Loucy (cell line): ENCODE data around the gene FAM181B.

Source experiments
- H2AFZ ChIP-seq: fragments of 200-600 bp; sonication (generic); 2 replicates; pipeline ENCODE4 v1.6.0; 2016; ENCODE audit warnings: antibody characterized with exemption, mild to moderate bottlenecking, low read length, moderate library complexity
- H3F3A ChIP-seq: fragments of 200-600 bp; 2 replicates; pipeline ENCODE4 v1.6.0; 2016; ENCODE audit warnings: antibody characterized with exemption, low read depth, mild to moderate bottlenecking
- H3K27me3 ChIP-seq: fragments of 200-600 bp; sonication (generic); 2 replicates; pipeline ENCODE4 v1.6.1; 2014; ENCODE audit warnings: low read length, mild to moderate bottlenecking; ENCODE audit not compliant: insufficient read depth, poor library complexity, severe bottlenecking
- H3K36me3 ChIP-seq: fragments of 200-600 bp; sonication (generic); 2 replicates; pipeline ENCODE4 v1.6.1; 2016; ENCODE audit warnings: low read length; ENCODE audit not compliant: insufficient read depth
- H3K4me1 ChIP-seq: fragments of 200-600 bp; sonication (generic); 2 replicates; pipeline ENCODE4 v1.5.1; 2014; ENCODE audit warnings: low read length, mild to moderate bottlenecking; ENCODE audit not compliant: insufficient read depth, poor library complexity, severe bottlenecking
- H3K4me2 ChIP-seq: fragments of 200-600 bp; sonication (generic); 2 replicates; pipeline ENCODE4 v1.6.0; 2014; ENCODE audit warnings: antibody characterized with exemption, low read length, low read depth, mild to moderate bottlenecking; ENCODE audit not compliant: poor library complexity, severe bottlenecking
- H3K4me3 ChIP-seq: fragments of 200-600 bp; sonication (generic); 2 replicates; pipeline ENCODE4 v1.5.1; 2014; ENCODE audit warnings: low read length, mild to moderate bottlenecking, mixed read lengths; ENCODE audit not compliant: poor library complexity, severe bottlenecking
- H3K79me2 ChIP-seq: fragments of 200-600 bp; sonication (generic); 2 replicates; pipeline ENCODE4 v1.6.1; 2014; ENCODE audit warnings: low read length; ENCODE audit not compliant: insufficient read depth
- H3K9ac ChIP-seq: fragments of 200-600 bp; sonication (generic); 2 replicates; pipeline ENCODE4 v1.6.0; 2014; ENCODE audit warnings: mild to moderate bottlenecking, low read depth, low read length, moderate library complexity; ENCODE audit not compliant: poor library complexity, severe bottlenecking
- H3K9me2 ChIP-seq: fragments of 200-600 bp; sonication (generic); replicated peaks from 2 replicates; pipeline ENCODE4 v1.6.1; 2016; ENCODE audit warnings: low read depth, low read length, mixed read lengths
- H3K9me3 ChIP-seq: fragments of 200-600 bp; sonication (generic); 2 replicates; pipeline ENCODE4 v1.6.1; 2014; ENCODE audit warnings: mild to moderate bottlenecking, antibody characterized with exemption, low read length, low read depth; ENCODE audit not compliant: insufficient read depth
- H4K20me1 ChIP-seq: fragments of 200-600 bp; sonication (generic); 2 replicates; pipeline ENCODE4 v1.6.0; 2014; ENCODE audit warnings: antibody characterized with exemption, low read length, mild to moderate bottlenecking; ENCODE audit not compliant: insufficient read depth, poor library complexity, severe bottlenecking
- EZH2phosphoT487 ChIP-seq: fragments of 200-600 bp; IDR thresholded peaks from 2 replicates; pipeline ENCODE4 v1.6.1; 2018; ENCODE audit warnings: antibody characterized with exemption, mild to moderate bottlenecking, moderate library complexity, borderline replicate concordance
- TF ChIP-seq, protein P1 (sequence below): fragments of 200-600 bp; sonication (generic); conservative IDR thresholded peaks from 2 replicates; pipeline ENCODE4 v1.5.1; 2014; ENCODE audit warnings: mild to moderate bottlenecking, antibody characterized with exemption, low read length

FAM181B gene

DNA sequence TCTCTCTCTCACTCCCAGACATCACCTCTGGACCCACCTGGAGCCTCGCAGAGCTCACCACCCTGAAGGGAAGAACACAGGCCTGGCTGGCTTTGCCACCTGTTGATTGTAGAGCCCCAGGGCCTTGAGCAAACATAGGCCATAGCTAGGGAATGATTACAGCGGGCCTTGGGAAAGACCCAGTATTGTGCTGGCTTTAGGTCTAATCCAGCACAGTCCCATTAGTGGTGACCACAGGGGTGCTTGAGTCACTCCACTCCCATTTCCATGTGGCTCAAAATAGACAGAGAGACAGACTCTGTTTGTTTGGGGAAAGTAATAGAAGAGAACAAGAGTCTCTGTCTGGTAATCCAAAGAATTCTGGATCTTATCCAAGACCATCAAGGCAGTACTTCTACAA, 42.7 kb upstream of the FAM181B start:
- no peaks in the 10 kb centered on the region for H3K79me2 ChIP-seq
- H3K4me3 ChIP-seq, result no peak overlapping the region
- no peak overlapping the region for H3K9ac ChIP-seq
- no peak overlapping the region for H2AFZ ChIP-seq
- H3K9me3 ChIP-seq, result no peaks in the 10 kb centered on the region
- H3K4me1 ChIP-seq, result no peaks in the 10 kb centered on the region
- TF ChIP-seq, protein P1, sequence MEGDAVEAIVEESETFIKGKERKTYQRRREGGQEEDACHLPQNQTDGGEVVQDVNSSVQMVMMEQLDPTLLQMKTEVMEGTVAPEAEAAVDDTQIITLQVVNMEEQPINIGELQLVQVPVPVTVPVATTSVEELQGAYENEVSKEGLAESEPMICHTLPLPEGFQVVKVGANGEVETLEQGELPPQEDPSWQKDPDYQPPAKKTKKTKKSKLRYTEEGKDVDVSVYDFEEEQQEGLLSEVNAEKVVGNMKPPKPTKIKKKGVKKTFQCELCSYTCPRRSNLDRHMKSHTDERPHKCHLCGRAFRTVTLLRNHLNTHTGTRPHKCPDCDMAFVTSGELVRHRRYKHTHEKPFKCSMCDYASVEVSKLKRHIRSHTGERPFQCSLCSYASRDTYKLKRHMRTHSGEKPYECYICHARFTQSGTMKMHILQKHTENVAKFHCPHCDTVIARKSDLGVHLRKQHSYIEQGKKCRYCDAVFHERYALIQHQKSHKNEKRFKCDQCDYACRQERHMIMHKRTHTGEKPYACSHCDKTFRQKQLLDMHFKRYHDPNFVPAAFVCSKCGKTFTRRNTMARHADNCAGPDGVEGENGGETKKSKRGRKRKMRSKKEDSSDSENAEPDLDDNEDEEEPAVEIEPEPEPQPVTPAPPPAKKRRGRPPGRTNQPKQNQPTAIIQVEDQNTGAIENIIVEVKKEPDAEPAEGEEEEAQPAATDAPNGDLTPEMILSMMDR, result no peak
- no peak for TF ChIP-seq EZH2phosphoT487
- H3F3A ChIP-seq, result no peaks in the 10 kb centered on the region
- H3K27me3 ChIP-seq, result no peaks in the 10 kb centered on the region
- H3K9me2 ChIP-seq, result no peaks in the 10 kb centered on the region
- H4K20me1 ChIP-seq, result no peaks in the 10 kb centered on the region
- no peaks in the 10 kb centered on the region for H3K36me3 ChIP-seq
- no peak overlapping the region for H3K4me2 ChIP-seq

DNA sequence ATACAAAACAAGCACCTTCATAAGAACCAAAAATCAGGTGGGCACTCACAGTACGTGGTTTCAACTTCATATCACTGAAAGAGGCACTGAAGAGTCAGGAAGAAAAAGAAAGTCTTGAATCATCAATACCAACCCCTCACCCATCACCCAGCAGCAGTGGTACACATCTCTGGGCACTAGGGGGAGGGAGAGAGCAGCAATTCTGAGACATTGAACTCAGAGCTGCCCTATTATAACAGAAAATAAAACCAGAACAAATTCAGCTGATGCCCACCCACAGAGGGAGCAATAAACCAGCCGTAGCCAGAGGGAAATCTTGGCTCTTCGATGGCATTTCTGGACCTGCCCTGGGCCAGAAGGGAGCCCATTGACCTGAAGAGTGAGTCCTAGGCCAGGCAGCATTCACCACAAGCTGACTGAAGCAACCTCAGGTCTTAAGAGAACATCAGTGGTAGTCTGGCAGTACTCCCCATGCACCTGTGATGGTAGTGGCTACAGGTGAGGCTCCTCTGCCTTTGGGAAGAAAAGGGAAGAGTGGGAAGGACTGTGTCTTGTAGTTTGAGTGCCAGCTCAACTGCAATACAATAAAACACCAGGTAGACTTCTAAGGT, 42.2 kb upstream of the FAM181B start:
- Histone ChIP-seq H4K20me1 (no peaks in the 10 kb centered on the region), H3K4me1 (no peaks in the 10 kb centered on the region), H3K9me2 (no peaks in the 10 kb centered on the region), H3K9me3 (no peaks in the 10 kb centered on the region), H3K79me2 (no peaks in the 10 kb centered on the region), H2AFZ (0 out of 2 replicates have a peak overlapping the region, but pooled peaks have one; percentile 16), H3K4me3 (no peak overlapping the region), H3K36me3 (no peaks in the 10 kb centered on the region), H3K27me3 (no peaks in the 10 kb centered on the region), H3F3A (no peaks in the 10 kb centered on the region), H3K4me2 (no peak overlapping the region), H3K9ac (no peak overlapping the region)
- TF ChIP-seq, protein P1, result peak; percentile 86
- TF ChIP-seq EZH2phosphoT487, result no peak

DNA sequence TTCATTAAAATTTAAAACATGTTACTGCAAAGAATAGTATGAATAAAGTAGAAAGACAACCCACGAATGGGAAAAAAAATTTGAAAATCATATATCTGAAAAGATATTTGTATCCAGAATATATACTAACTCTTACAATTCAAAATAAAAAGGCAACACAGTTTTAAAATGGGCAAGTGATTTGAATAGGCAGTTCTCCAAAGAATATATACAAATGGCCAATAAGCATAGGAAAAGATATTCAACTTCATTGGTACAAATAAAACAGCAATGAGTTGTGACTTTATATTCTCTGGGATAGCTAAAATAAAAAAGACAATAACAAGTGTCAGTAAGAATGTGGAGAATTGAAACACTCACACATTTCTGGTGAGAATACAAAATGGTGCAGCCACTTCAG, 41.6 kb upstream of the FAM181B start:
- Histone ChIP-seq H3K4me3 (no peak overlapping the region), H4K20me1 (no peaks in the 10 kb centered on the region), H3K36me3 (no peaks in the 10 kb centered on the region), H3K9me3 (no peaks in the 10 kb centered on the region), H3K4me1 (no peaks in the 10 kb centered on the region), H3F3A (no peaks in the 10 kb centered on the region), H3K9me2 (no peaks in the 10 kb centered on the region), H3K4me2 (no peak overlapping the region), H3K79me2 (no peaks in the 10 kb centered on the region), H2AFZ (no peak overlapping the region), H3K9ac (no peak overlapping the region), H3K27me3 (no peaks in the 10 kb centered on the region)
- TF ChIP-seq EZH2phosphoT487, result no peak
- TF ChIP-seq, protein P1, result no peak
